Prostate gland (tissue), 2 donors: ENCODE measurements around the gene BCL11B.

ENCODE experiments used
- POLR2A ChIP-seq: fragments of 450-650 bp; IDR thresholded peaks from one replicate; pipeline ENCODE4 v1.6.1; 2016; ENCODE audit warnings: antibody characterized with exemption, mild to moderate bottlenecking
- POLR2AphosphoS5 ChIP-seq: sonication (generic); formaldehyde crosslinking; IDR thresholded peaks from one replicate; pipeline ENCODE4 v1.6.1; 2017; ENCODE audit warnings: antibody characterized with exemption
- TF ChIP-seq, protein P1 (sequence below), 4 experiments: fragments of 200-600 bp in 2 of 4; fragments of 450-650 bp in 2 of 4; sonication (generic) in 2 of 4; IDR thresholded peaks; 1 replicate in 3 of 4; 2 replicates in 1 of 4; pipeline ENCODE4 v1.5.1; 2016 to 2019; ENCODE audit warnings: antibody characterized with exemption in 4 of 4, mild to moderate bottlenecking in 2 of 4, moderate library complexity in 2 of 4

DNA sequence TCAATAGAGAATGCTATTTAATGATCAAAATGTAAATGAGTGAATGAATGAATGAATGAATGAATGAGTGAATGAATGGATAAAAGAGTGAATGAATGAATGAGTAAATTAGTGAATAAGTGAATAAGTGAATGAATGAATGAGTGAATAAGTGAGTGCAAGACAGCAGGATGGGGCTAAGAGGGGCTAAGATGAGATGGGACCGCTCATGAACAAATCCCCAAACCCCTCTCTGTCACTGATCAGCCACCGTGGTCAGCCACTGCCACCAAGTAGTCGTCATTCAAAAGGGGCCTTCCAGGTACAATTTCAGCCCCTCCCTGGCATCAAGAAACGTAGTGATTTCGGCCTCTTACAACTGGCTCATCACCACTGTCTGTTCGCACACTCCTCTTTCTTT is 79.2 kb downstream of the BCL11B start:
- TF ChIP-seq, protein P1, sequence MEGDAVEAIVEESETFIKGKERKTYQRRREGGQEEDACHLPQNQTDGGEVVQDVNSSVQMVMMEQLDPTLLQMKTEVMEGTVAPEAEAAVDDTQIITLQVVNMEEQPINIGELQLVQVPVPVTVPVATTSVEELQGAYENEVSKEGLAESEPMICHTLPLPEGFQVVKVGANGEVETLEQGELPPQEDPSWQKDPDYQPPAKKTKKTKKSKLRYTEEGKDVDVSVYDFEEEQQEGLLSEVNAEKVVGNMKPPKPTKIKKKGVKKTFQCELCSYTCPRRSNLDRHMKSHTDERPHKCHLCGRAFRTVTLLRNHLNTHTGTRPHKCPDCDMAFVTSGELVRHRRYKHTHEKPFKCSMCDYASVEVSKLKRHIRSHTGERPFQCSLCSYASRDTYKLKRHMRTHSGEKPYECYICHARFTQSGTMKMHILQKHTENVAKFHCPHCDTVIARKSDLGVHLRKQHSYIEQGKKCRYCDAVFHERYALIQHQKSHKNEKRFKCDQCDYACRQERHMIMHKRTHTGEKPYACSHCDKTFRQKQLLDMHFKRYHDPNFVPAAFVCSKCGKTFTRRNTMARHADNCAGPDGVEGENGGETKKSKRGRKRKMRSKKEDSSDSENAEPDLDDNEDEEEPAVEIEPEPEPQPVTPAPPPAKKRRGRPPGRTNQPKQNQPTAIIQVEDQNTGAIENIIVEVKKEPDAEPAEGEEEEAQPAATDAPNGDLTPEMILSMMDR (IDR thresholded peaks at IDR 0.05): no peak
- no peak for TF ChIP-seq POLR2AphosphoS5
- no peak for TF ChIP-seq POLR2A
